ENCODE measurements around the gene CAMK2N2.
"Not testable (repeated sequence)": the region's sequence is repeated elsewhere in the genome, so short reads cannot be mapped to it uniquely, and the experiment has no call there.

Gene CAMK2N2

GRCh38 chr3:184267249-184267648 lies 5.9 kb upstream of the CAMK2N2 start:
- not testable (repeated sequence) for DNase-seq

GRCh38 chr3:184262764-184263179 lies 1.4 kb upstream of the CAMK2N2 start:
- DNase-seq: no peak

GRCh38 chr3:184261854-184262763 lies 756 bp upstream of the CAMK2N2 start:
- DNase-seq: no peak

DNA sequence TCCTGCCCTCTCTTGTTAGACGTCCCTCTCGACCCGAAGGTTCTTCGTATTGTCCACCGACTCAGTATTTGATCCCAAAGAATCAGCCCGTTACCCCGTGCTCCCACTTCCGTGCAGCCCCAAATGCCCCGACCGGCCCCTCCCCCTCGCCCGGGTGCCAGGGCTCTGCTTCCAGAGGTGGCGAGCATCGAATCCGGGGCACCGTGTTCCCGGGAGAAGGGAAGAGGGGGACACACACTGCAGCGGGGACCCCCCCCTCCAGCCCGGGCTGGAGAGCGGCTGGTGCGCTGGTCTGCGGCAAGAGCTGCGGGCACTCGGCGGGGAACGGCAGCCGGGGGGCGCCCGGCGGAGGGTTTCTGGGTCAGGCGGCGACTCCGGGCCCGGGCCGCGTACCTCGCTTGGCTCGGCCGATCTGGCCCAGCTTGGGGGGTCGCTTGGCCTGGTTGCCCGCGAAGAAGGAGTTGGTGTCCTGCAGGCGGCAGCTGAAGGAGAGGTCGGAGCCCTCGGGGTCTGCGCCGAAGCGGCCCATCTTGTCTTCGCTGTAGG lies 556 bp downstream of the CAMK2N2 start:
- DNase-seq: no peak

GRCh38 chr3:184259878-184260723 lies 1.3 kb downstream of the CAMK2N2 start:
- no peak for DNase-seq

GRCh38 chr3:184259396-184259877 lies 1.9 kb downstream of the CAMK2N2 start:
- DNase-seq: no peak

DNA sequence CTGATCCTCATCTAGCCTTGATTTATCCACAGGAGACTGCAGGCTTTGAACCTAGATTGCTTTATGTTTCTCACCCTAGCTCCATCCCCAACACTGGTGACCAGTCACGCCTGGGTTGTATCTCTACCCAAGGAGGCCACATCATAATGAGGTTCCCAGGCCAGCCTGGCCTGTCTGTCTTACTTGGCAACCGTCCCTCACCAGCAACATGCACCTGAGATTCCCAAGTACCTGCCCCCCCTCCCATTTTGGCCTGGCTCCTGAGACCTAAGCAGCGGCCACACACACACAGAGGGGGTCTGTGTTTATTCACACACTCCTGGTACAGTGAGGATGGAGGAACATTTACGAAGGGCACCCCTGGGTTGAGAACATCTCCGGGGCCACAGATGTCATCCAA lies 2.4 kb downstream of the CAMK2N2 start:
- no peak for DNase-seq

DNA sequence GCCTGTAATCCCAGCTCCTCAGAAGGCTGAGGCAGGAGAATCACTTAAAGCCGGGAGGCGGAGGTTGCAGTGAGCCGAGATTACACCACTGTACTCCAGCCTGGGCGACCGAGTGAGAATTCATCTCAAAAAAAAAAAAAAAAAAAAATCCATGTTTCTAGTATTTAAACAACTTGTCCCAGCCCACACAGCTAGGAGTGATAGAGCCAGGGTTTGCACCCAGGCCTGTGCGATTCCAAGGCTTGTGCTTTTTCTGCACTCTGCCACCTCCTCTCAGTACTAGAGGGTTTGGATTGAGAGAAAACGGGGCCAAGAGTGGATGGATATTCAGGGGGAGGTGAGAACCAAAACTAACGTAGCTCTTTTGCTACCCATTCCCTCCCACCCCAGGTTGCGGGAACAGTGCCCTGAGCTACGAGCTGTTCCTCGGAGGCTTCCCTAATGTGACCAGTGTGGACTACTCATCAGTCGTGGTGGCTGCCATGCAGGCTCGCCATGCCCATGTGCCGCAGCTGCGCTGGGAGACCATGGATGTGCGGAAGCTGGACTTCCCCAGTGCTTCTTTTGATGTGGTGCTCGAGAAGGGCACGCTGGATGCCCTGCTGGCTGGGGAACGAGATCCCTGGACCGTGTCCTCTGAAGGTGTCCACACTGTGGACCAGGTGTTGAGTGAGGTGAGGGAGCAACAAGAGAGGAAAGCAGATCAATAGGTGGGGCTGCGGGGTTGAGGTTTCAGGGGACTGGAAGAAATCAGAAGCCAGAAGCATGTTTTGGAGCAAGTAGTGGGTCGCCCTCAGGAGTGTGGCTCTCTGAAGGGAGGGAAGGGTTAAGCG lies 4.1 kb downstream of the CAMK2N2 start:
- no peak for DNase-seq

DNA sequence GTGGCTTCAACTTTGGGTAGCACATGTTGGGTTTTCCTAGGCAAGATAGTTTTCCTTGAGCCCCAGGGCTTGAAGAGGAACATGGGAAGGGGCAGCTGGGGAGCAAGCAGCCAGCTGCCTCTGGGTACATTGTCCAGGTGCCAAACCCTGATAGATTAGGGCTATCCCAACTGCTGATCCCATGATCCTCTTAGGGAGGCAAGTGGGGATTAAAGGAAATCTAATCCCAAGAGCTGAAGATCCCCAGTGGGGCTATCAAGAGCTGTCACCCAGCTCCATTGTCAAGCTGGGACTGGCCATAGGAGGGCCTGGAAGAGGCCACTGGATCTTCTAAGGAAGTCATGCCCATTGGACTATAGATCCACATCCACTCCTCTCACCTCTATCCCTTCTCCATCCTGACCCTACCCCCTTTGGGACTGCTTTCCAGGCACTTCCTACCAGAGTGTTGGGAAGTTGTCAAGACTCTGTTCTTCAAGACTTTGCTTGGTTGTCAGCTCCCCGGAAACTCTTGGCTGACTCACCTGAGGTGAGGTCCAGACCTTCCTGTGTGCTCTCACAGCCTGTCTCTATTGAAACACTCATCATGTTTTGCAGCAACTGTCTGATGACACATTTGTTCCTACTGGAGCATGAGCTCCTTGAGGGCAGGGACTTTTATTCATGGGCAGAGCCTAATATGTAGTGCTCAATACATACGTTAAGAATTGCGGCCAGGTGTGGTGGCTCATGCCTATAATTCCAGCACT lies 5.9 kb downstream of the CAMK2N2 start:
- no peak for DNase-seq

DNA sequence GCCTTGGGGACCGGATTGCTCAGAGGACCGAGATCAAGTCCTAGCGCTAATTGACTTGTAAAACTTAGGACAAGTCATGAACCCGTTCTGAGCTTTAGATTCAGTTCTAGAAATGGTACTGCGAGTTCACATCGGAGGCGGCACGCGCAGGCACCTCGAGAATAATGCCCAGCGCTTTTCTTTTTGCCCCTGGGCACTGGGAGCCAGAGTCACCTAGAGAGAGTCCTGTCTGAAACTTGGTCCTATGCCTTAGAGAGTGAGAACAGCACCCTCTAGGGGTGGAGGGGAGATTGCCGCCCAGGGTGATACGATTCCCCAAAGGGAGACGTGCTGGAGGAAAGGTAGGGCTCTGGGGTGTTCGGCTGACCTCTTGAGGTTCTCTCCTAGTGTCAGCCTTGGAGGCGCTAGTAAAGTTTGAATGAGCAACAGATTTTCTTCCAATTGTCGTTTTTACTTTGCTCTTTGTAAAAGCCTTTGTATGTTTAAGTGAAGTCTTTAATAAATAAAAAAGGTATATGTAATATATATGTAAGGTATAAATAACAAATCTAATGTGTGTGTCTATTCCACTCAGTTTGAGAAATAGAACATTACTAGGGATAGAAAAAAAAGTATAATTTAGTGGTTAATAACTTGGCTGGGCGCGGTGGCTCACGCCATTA lies 11.1 kb downstream of the CAMK2N2 start:
- DNase-seq: peak; percentile 82

- peak; percentile 96 for DNase-seq
Observed at GRCh38 chr3:184249412-184250166, 11.8 kb downstream of the CAMK2N2 start, which contains the start of gene EEF1AKMT4. Gene EEF1AKMT4, plus strand, starts transcription at chr3:184249672. Its CDS starts 23 bp downstream, at chr3:184249695.

DNA sequence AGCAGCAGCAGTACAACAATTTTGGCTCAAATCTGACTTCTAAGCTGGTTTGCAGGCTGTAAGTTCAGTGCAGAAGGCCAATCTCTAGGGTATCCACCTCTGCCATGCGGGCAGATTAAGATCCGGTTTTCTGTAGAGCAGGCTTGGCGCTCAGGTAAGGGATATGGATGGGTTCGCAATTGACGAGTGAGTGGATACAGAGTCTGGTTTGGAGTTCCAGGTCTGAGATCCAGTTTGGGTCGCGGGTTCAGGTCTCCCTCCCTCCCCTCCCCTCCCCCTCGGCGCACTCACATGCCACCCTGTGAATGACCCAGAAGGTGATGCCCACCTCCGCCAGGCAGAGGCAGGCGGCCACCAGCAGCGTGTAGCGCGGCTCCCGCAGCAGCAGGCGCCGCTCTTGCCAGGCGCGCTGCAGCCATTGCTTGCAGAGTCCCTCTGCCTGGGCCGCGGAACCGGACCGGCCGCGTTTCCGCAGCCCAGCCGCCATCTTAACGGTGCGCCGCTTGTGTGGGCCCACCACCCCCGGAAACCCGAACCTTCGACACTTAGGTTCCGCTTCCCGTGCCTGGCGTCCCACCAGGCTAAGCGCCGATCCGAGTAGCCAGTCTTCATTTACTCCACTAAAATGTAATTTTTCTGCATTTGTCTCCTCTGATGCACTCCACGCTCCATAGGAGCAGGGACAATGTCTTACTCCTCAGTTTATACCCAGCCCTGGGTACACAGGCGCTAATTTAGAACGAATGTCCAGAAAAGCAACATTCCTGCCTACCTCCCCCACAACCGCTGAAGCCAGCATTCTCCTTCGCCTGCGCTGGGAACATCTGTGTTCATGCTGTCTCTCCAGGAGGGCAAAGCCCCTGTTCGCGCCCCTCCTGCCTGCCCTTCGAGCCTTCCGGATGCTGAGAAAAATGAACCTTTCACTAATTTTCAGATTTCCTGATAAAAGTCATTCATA lies 12.6 kb downstream of the CAMK2N2 start, which contains the start of gene ALG3:
Gene ALG3, minus strand, starts transcription at position 509 of the 958 bp plus-strand sequence. Its CDS starts 22 bp downstream, at position 487.
- DNase-seq: peak; percentile 29

- DNase-seq: no peak
Observed at GRCh38 chr3:184242297-184242685, 19.1 kb downstream of the CAMK2N2 start.

DNA sequence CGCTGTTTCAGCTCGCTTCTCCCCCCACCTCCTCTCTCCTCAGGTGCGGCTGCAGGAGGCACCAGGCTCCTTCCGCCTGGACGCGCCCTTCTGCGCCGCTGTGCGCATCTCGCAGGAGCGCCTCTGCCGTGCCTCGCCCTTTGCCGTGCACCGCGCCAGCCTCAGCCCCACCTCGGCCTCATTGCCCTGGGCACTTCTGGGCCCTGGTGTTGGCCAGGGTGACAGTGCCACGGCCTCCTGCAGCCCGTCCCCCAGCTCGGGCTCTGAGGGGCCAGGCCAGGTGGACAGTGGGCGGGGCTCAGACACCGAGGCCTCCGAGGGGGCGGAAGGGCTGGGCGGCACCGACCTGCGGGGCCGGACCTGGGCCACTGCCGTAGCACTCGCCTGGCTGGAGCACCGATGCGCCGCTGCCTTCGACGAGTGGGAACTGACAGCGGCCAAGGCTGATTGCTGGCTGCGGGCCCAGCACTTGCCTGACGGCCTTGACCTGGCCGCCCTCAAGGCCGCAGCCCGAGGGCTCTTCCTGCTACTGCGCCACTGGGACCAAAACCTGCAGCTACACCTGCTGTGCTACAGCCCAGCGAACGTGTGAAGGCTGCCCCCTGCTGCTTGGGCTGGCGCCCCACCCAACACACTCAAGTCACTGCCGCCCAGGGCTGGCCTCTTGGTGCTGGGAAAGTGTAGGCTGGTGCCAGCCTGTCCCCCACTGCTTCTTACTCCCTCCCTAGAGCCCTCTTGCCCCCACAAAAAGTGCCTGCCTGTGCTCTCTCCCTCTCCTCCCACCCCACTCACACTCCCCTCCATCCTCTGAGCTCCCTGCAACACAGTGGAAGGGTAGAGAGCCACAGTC lies 19.7 kb downstream of the CAMK2N2 start:
- DNase-seq: no peak

- DNase-seq: no peak
Observed at GRCh38 chr3:184241141-184241446, 20.3 kb downstream of the CAMK2N2 start.

DNA sequence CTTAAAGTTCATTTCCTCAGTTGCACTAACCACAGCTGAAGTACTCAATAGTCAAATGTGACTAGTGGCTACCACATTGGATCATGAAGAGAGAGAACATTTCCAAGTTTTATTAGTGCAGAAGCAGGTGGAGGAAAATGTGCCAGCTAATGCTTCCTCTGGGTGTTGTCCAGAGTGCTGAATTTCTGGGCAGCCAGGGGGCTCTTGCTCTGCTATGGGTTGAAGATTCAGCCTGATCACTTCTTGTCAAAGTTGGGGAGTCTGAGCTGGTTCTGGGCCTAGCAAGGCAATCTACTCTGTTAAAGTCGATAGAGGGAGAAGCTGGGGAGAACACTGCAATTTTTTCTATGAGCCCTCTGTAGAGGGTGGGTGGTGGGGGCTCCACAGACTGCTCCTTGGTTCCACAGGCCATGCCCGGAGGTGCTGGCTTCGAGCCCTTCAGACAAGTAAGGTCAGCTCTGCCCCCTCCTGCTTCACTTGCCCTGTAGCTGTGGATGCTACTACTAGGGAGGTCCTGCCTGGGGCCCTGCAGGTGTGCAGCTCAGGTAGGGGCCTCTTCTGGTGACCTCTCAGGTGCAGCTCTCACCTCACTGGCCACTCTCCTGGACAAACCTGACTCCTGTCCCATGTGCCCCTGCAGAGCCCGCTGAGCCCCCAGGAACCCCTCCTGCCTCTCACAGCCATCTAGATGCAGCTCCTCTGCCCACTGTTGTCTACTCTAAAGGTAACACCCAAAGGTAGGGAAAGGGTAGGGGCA lies 20.8 kb downstream of the CAMK2N2 start:
- no peak for DNase-seq

GRCh38 chr3:184239708-184240107 lies 21.6 kb downstream of the CAMK2N2 start:
- no peak for DNase-seq

Measured in GF-D8 (cell line).